GM19467 (cell line): ENCODE data around the gene MED31.
A peak's percentile ranks its signal among the peaks of the same experiment; 100 is the strongest.
"Not testable (repeated sequence)": the region's sequence is repeated elsewhere in the genome, so short reads cannot be mapped to it uniquely, and the experiment has no call there.

Source experiments
- ATAC-seq: cut with Tn5 transposase; IDR thresholded peaks from one replicate; pipeline ENCODE4 v1.9.1; 2021; ENCODE audit warnings: mild to moderate bottlenecking, moderate library complexity; ENCODE audit not compliant: unreplicated experiment

MED31 gene

DNA sequence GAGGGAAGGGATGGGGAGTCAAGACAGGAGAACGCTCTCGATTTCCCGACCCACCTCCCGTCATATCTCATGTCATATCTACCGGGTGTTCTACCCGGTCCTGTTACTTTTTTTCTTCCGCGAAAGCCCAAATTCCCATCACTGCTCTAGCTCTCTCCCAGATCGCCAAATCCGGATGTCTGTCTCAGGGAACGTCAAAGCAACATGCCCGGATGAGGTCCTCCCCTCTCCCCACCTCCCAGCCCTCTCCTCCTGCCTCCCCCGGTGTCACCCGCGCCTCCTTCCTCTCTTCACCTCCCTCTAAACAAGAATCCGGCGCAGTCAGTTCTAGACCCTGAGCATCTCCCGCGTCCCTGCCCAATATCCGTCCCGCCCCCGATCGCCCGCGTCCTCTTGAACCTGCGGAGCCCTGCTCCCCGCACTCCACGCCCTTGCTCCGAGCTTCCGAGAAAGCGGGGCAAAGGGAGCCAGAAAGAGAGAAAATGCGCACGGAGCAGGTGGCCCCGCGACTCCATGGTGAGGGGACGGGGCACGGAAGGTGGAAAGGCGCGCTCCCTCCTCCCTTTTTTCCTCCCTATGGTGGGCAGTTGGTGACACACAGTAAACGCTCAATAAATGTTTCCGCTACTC, 4.4 kb upstream of the MED31 start:
- ATAC-seq, result not testable (repeated sequence)

- ATAC-seq, result no peak
Measured at GRCh38 chr17:6654841-6655731, 3.7 kb upstream of the MED31 start.

- peak; percentile 17 for ATAC-seq
Measured at GRCh38 chr17:6651919-6652452, 581 bp upstream of the MED31 start.

DNA sequence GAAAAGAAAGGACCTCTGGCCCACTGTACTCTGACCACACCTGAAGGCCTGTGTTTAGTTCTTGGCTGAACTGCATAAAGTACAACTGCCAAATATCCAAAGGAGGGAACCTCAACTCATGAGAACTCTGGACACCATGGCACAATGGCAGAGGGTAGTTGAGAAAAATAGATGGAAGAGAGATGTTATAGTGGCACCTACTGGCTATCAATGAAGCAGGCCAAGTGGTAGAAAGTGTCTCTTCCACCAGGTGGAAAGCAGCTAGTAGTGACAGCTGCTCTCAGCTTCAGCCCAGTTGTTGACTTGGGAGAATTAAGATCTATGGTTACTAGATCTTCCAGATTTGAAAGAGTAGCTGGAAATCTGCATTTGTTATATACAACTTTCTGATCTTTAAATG, 3.2 kb downstream of the MED31 start:
- ATAC-seq, result no peak

DNA sequence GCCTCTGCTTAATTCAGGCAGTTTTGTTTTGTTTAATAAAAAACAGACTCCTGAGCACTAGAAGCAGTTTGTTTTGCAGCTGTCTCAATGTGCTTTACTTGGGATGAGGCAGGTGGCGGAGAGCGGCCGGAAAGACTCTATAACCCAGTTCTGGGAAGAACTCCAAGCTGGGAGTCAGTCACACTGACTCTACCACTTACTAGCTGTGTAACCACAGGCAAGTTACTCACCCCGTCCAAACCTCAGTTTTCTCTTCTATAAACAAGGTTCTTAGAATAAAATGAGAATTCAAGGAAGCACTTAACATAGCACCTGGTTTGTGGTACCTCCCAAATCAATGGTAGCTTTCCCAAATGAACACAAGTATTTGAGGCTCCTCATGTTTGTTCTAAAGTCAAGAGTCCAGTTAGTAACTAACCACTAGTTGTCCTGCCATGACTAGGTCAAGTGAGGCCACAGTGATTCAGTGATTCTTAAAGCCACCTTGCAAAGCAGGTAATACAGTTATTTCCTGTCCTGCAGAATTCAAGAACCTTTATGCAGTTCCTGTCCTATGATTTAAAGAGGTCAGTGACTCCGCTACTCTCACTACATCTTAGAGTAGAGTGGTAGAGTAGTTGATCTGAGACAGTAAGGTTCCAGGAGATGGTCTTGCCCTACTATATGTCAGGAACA, 7.8 kb downstream of the MED31 start:
- ATAC-seq, result no peak

GRCh38 chr17:6642592-6642991, 8.8 kb downstream of the MED31 start:
- ATAC-seq, result no peak

GRCh38 chr17:6641247-6641863, 10.1 kb downstream of the MED31 start:
- no peak for ATAC-seq

GRCh38 chr17:6640536-6641246, 10.7 kb downstream of the MED31 start, which contains the start of the genes KIAA0753 and TXNDC17:
TSS of gene KIAA0753 (minus strand) at chr17:6640711. CDS start at chr17:6635103, 5,608 bp downstream.
TSS of gene TXNDC17 (plus strand) at chr17:6641060. CDS start at chr17:6641083, 23 bp downstream.
- ATAC-seq, result peak; percentile 87

GRCh38 chr17:6639586-6640535, 11.5 kb downstream of the MED31 start:
- ATAC-seq, result no peak

- no peak for ATAC-seq
Measured at GRCh38 chr17:6639014-6639585, 12.3 kb downstream of the MED31 start.

DNA sequence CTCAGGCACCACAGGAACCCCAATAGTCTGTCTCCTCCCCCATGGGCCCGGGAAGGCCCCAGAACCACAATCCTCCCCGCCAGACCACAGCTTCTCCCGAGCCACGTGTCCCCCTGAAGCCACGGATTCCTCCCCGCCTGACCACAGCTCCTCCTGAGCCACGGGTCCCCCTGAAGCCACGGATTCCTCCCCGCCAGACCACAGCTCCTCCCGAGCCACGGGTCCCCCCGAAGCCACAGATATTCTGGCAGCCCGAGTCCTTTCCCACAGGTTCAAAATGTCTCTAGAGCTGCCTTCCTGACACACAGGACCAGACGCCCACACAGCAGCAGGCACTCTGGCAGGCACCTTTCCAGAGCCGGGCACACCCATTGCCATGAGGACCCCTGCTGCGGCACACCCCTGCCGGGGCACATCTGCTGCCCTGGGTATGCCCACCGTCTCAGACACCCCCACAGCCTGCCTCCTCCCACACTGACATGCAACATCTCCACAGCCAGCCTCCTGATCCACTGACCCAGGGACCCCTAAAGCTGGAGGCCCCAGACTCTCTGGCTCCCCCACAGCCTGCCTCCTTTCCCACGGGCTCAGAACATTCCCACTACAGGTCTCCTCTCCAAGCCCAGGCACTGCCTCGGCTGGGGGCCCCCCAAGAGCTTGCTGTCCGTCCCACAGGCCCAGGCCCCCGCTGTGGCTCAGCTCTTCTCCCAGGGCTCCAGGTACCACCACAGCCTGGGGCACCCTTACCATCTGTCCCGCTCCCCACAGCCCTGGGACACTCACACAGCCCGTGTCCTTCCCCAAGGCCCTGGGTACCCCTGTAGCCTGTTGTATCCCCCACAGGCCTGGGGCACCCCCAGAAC, 13.1 kb downstream of the MED31 start:
- ATAC-seq, result no peak

- no peak for ATAC-seq
Measured at GRCh38 chr17:6637458-6637840, 14.0 kb downstream of the MED31 start.

DNA sequence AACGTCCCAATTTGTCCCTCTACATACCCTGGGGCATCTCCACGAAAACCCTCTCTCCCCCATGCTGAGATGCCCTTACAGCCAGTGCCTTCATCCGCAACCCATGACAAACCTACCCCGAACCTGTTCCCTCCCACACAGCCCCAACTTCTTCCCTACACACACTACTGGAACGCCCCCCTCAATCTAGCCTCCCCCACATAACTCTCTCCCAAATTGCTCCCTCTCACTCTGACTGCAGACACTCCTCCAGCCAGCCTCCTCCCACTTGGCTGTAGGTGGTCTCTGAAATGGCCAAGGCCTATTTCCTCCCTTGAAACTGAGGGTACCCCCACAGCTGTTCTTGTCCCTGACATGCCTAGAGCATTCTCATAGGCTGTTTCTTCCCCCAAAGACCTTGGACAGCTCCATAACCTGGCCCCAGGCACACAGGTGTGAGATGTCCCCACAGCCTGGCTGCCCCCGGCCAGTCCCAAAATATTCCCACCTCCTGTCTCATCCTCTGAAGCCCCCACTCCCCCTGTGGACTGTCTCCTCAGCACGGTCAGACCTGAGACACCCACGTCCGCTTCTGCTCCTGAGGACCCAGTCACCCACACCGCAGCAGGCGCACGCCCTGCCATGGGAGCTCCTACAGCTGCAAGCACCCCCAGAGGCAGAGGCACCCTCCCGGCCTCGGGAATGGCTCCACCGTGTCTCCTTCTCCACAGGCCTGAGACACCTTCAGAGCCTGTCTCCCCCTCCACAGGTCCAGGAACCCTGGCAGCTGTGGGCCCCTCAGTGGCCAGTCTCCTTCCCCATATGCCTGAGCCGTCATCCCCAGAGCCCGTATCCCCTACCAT, 14.6 kb downstream of the MED31 start:
- ATAC-seq, result no peak

GRCh38 chr17:6636105-6636504, 15.3 kb downstream of the MED31 start:
- ATAC-seq, result no peak

DNA sequence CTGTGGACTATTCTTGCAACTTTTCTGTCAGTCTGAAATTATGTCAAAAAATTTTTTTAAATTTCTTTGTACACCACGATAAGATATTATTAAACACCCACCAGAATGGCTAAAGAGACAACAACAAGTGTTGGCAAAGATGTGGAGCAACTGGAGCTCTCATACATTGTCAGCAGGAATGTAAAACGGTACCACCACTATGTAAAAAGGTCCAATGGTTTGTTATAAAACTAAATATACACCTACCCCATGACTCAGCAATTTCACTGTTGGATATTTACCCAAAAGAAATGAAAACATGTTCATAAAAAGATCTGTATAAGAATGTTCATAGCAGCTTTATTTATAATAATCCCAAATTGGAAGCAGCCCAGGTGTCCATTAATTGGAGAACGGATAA, 18.1 kb downstream of the MED31 start:
- no peak for ATAC-seq

GRCh38 chr17:6632530-6632929, 18.9 kb downstream of the MED31 start:
- no peak for ATAC-seq

DNA sequence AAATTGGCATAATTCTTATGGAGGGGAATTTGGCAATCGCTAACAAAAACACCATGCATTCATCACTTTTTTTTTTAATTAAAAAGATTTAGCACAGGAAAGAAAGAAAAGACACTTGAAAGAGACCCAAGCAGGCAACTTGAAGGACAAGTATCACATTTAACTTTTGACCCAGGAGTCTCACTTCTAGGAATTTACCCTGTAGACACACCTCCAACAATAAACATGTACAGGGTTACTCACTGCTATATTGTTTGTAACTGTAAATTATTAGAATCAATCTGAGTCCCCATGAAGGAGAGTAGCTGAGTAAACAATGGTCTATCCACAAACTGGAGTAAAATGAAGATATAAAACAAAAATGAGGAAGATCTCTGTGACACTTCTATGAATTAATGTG, 21.0 kb downstream of the MED31 start:
- no peak for ATAC-seq
